ENCODE measurements around the gene RALGAPB.

RALGAPB gene

DNA sequence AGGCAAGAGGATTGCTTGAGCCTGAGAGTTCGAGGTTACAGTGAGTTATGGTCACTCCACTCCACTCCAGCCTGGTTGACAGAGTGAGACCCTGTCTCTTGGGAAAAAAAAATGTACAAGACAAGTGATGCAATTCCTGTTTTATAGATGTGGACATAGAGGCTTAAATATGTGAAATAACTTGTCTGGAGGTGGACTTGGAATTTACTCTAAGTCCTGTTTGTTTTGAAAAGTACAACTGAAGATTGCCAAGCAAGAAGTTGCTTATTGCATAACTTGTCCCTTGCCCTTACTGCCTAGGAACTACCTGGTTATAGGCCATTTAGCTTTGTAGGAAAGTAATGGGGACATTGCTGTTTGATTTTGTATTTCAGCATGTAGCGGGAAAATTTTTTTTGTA is 82.3 kb downstream of the RALGAPB start:
- TF ChIP-seq ZNF433 (tag by site-specific recombination; IDR thresholded peaks at IDR 0.05; ENCODE audit: low read depth), result no peak
- TF ChIP-seq, protein P1, sequence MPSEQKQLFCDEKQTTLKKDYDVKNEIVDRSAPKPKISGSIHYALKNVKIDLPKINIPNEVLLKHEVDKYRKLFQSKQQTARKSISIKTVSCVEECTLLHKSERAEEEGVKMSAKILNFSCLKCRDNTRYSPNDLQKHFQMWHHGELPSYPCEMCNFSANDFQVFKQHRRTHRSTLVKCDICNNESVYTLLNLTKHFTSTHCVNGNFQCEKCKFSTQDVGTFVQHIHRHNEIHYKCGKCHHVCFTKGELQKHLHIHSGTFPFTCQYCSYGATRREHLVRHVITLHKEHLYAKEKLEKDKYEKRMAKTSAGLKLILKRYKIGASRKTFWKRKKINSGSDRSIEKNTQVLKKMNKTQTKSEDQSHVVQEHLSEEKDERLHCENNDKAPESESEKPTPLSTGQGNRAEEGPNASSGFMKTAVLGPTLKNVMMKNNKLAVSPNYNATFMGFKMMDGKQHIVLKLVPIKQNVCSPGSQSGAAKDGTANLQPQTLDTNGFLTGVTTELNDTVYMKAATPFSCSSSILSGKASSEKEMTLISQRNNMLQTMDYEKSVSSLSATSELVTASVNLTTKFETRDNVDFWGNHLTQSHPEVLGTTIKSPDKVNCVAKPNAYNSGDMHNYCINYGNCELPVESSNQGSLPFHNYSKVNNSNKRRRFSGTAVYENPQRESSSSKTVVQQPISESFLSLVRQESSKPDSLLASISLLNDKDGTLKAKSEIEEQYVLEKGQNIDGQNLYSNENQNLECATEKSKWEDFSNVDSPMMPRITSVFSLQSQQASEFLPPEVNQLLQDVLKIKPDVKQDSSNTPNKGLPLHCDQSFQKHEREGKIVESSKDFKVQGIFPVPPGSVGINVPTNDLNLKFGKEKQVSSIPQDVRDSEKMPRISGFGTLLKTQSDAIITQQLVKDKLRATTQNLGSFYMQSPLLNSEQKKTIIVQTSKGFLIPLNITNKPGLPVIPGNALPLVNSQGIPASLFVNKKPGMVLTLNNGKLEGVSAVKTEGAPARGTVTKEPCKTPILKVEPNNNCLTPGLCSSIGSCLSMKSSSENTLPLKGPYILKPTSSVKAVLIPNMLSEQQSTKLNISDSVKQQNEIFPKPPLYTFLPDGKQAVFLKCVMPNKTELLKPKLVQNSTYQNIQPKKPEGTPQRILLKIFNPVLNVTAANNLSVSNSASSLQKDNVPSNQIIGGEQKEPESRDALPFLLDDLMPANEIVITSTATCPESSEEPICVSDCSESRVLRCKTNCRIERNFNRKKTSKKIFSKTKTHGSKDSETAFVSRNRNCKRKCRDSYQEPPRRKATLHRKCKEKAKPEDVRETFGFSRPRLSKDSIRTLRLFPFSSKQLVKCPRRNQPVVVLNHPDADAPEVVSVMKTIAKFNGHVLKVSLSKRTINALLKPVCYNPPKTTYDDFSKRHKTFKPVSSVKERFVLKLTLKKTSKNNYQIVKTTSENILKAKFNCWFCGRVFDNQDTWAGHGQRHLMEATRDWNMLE (tag by site-specific recombination; conservative IDR thresholded peaks at IDR 0.05; ENCODE audit: low read depth), result no peak
- TF ChIP-seq ZNF473 (tag by site-specific recombination; IDR thresholded peaks at IDR 0.05), result no peak
- TF ChIP-seq REPIN1 (tag by site-specific recombination; IDR thresholded peaks at IDR 0.05; ENCODE audit: low read depth), result no peak
- TF ChIP-seq ZNF510 (tag by site-specific recombination; IDR thresholded peaks at IDR 0.05; ENCODE audit: insufficient replicate concordance), result no peak
- no peak for TF ChIP-seq GLIS2 (tag by site-specific recombination; IDR thresholded peaks at IDR 0.05)
- no peak for TF ChIP-seq KLF8 (tag by site-specific recombination; IDR thresholded peaks at IDR 0.05)
- no peak for TF ChIP-seq SP3 (tag by site-specific recombination; IDR thresholded peaks at IDR 0.05)
- no peak for TF ChIP-seq ZNF629 (tag by site-specific recombination; IDR thresholded peaks at IDR 0.05)
- no peak for TF ChIP-seq ZNF239 (tag by site-specific recombination; IDR thresholded peaks at IDR 0.05)
- TF ChIP-seq, protein P2, sequence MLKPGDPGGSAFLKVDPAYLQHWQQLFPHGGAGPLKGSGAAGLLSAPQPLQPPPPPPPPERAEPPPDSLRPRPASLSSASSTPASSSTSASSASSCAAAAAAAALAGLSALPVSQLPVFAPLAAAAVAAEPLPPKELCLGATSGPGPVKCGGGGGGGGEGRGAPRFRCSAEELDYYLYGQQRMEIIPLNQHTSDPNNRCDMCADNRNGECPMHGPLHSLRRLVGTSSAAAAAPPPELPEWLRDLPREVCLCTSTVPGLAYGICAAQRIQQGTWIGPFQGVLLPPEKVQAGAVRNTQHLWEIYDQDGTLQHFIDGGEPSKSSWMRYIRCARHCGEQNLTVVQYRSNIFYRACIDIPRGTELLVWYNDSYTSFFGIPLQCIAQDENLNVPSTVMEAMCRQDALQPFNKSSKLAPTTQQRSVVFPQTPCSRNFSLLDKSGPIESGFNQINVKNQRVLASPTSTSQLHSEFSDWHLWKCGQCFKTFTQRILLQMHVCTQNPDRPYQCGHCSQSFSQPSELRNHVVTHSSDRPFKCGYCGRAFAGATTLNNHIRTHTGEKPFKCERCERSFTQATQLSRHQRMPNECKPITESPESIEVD (tag by site-specific recombination; IDR thresholded peaks at IDR 0.05), result no peak
- no peak for TF ChIP-seq ZNF132 (tag by site-specific recombination; IDR thresholded peaks at IDR 0.05; ENCODE audit: borderline replicate concordance)
- TF ChIP-seq, protein P3, sequence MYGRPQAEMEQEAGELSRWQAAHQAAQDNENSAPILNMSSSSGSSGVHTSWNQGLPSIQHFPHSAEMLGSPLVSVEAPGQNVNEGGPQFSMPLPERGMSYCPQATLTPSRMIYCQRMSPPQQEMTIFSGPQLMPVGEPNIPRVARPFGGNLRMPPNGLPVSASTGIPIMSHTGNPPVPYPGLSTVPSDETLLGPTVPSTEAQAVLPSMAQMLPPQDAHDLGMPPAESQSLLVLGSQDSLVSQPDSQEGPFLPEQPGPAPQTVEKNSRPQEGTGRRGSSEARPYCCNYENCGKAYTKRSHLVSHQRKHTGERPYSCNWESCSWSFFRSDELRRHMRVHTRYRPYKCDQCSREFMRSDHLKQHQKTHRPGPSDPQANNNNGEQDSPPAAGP (tag by site-specific recombination; IDR thresholded peaks at IDR 0.05), result no peak
- TF ChIP-seq ZNF654 (tag by site-specific recombination; IDR thresholded peaks at IDR 0.05; ENCODE audit: low read depth), result no peak
- no peak for TF ChIP-seq ZNF416 (tag by site-specific recombination; IDR thresholded peaks at IDR 0.05)
- no peak for TF ChIP-seq ZNF830 (tag by site-specific recombination; IDR thresholded peaks at IDR 0.05; ENCODE audit: low read depth)
- no peak for TF ChIP-seq MYNN (tag by site-specific recombination; IDR thresholded peaks at IDR 0.05; ENCODE audit: borderline replicate concordance)
- TF ChIP-seq, protein P4, sequence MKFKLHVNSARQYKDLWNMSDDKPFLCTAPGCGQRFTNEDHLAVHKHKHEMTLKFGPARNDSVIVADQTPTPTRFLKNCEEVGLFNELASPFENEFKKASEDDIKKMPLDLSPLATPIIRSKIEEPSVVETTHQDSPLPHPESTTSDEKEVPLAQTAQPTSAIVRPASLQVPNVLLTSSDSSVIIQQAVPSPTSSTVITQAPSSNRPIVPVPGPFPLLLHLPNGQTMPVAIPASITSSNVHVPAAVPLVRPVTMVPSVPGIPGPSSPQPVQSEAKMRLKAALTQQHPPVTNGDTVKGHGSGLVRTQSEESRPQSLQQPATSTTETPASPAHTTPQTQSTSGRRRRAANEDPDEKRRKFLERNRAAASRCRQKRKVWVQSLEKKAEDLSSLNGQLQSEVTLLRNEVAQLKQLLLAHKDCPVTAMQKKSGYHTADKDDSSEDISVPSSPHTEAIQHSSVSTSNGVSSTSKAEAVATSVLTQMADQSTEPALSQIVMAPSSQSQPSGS (tag by site-specific recombination; IDR thresholded peaks at IDR 0.05; ENCODE audit: low read depth), result no peak
- peaks cover 31 to 93% of the 10 kb centered on the region in 2 experiments for H3K36me3 ChIP-seq (ENCODE audit: control insufficient read depth in 2 of 2, insufficient read depth in 1 of 2, low read length in 2 of 2)
- POLR2A ChIA-PET, result no interaction called here
- H3K4me1 ChIP-seq (ENCODE audit: control insufficient read depth, insufficient read depth, low read length), result no peaks in the 10 kb centered on the region
- CTCF ChIA-PET, result interaction anchor here (0.6 to 0.7 kb wide), 3 partner anchors 80 to 352 kb away, joined by 3 to 7 read pairs (median 5); no protein-coding TSS in a partner anchor
- H3K4me3 ChIP-seq (ENCODE audit: low read depth, low read length), result no peak overlapping the region
- no peaks in the 10 kb centered on the region for H3K9me3 ChIP-seq (ENCODE audit: control insufficient read depth, insufficient read depth, low read depth, low read length)
- no peak overlapping the region for H3K27ac ChIP-seq (ENCODE audit: extremely low read depth, low read depth, low read length)

Measured in HEK293 (cell line).